Right cardiac atrium (tissue), 5 donors: ENCODE data around the gene REEP3. TPM values are rescaled to one million over a fixed set of nuclear protein-coding genes. Genes with fewer than 3 reads are reported as not detected.

Experiments
- ATAC-seq, 2 donors: fragments of 200-7000 bp; cut with Tn5 transposase; one replicate each; pipeline versions ENCODE4 v1.8.0 to v1.9.1; 2020; ENCODE audit warnings: moderate library complexity in 2 of 2, mild to moderate bottlenecking in 1 of 2
- DNase-seq, 3 donors: peaks; one replicate each; pipeline ENCODE4 v3.0.0-alpha.2; 2020
- H3K27ac ChIP-seq: one replicate; pipeline ENCODE4 v1.5.1; 2013; ENCODE audit warnings: mild to moderate bottlenecking, low read length, control low read depth, moderate library complexity
- H3K27me3 ChIP-seq: one replicate; pipeline ENCODE4 v1.6.1; 2013; ENCODE audit not compliant: control insufficient read depth, insufficient read depth
- H3K4me1 ChIP-seq: one replicate; pipeline ENCODE4 v1.6.1; 2013; ENCODE audit warnings: low read length; ENCODE audit not compliant: control insufficient read depth, insufficient read depth
- H3K4me3 ChIP-seq: one replicate; pipeline ENCODE4 v1.5.1; 2013; ENCODE audit warnings: low read length, control low read depth
- H3K9me3 ChIP-seq: one replicate; pipeline ENCODE4 v1.6.1; 2013; ENCODE audit warnings: low read length; ENCODE audit not compliant: control insufficient read depth
- WGBS: extraction: QIAGEN DNeasy Blood & Tissue Kit; methylation state at CpG from one replicate; pipeline ENCODE4 v1.1.7; 2013; 5-methylcytosine and 5-hydroxymethylcytosine counted together
- intact Hi-C, 4 donors: fragments of 100-400 bp; cut with DNase I; formaldehyde crosslinking; loops; one replicate each; pipeline versions ENCODE4 v1.11.0 to v1.14.0; 2022 to 2023
- polyA plus RNA-seq: library from polyadenylated mRNA; stranded (reverse); fragments of 200-250 nt; gene quantifications from one replicate; pipeline ENCODE4 v1.2.3, GENCODE V29; 2013
- total RNA-seq, 4 donors: library from RNA; stranded (reverse); fragmentation: NEBNext Ultra II Directional; extraction: Animal tissue kit (Norgen Biotek cat#: 25700); gene quantifications; one replicate each; pipeline ENCODE4 v1.2.1, GENCODE V29; 2021
- donor health status: healthy with polysubstance abuse.
- donor health status: DM: no; HTN: yes; CAD: no.
- donor health status: DM: no; HTN: no; CAD: no.
- donor health status: DM: no; HTN: yes; CAD: no; lungs with severe emphysema.
- donor health status: DM: yes; HTN: yes; CAD: no.

Gene REEP3
- total and polyA plus RNA-seq, 5 donors, result 11.9 to 29.7 (median 23.0) TPM

- intact Hi-C loops, result no loop called here
- no peaks in the 10 kb centered on the region for H3K27me3 ChIP-seq
- H3K4me3 ChIP-seq, result no peak overlapping the region
- H3K4me1 ChIP-seq, result peaks cover 3% of the 10 kb centered on the region
- H3K27ac ChIP-seq, result no peak overlapping the region
- 44% methylated on average over 4 of the region's 4 CpGs for WGBS
- ATAC-seq, result peak; percentile 37 to 42
- H3K9me3 ChIP-seq, result no peaks in the 10 kb centered on the region
- no peak for DNase-seq
These were observed 145.7 kb downstream of the REEP3 start for GRCh38 chr10:63666836-63667383.

GRCh38 chr10:63667596-63668480 is 146.6 kb downstream of the REEP3 start:
- Histone ChIP-seq H3K4me1 (peaks cover 10% of the 10 kb centered on the region), H3K27ac (no peak overlapping the region), H3K27me3 (no peaks in the 10 kb centered on the region), H3K4me3 (no peak overlapping the region), H3K9me3 (no peaks in the 10 kb centered on the region)
- ATAC-seq (no peak), DNase-seq (no peak)
- intact Hi-C loops, result no loop called here
- 94% methylated on average over 3 of the region's 3 CpGs for WGBS

GRCh38 chr10:63670291-63670898 is 149.2 kb downstream of the REEP3 start:
- no peaks in the 10 kb centered on the region for H3K27me3 ChIP-seq
- no peak overlapping the region for H3K4me3 ChIP-seq
- DNase-seq, result peak in 1 of 3 donors; percentile 35
- H3K27ac ChIP-seq, result peak overlapping the region; percentile 89
- peak; percentile 82 to 94 for ATAC-seq
- intact Hi-C loops, result no loop called here
- H3K9me3 ChIP-seq, result no peaks in the 10 kb centered on the region
- 40% methylated on average over 10 of the region's 10 CpGs for WGBS
- peaks cover 10% of the 10 kb centered on the region for H3K4me1 ChIP-seq

- Histone ChIP-seq H3K9me3 (no peaks in the 10 kb centered on the region), H3K27me3 (no peaks in the 10 kb centered on the region), H3K4me1 (peaks cover 8% of the 10 kb centered on the region), H3K4me3 (no peak overlapping the region), H3K27ac (peak overlapping the region; percentile 8)
- intact Hi-C loops, result no loop called here
- DNase-seq, result no peak
- WGBS, result 33% methylated on average over 2 of the region's 2 CpGs
- ATAC-seq, result peak in 1 of 2 donors; percentile 8
These were observed 150.2 kb downstream of the REEP3 start for GRCh38 chr10:63671317-63671937.

- Histone ChIP-seq H3K27me3 (no peaks in the 10 kb centered on the region), H3K27ac (peak overlapping the region; percentile 6), H3K4me1 (peaks cover 8% of the 10 kb centered on the region), H3K4me3 (no peak overlapping the region), H3K9me3 (no peaks in the 10 kb centered on the region)
- DNase-seq (no peak), ATAC-seq (no peak)
- 76% methylated on average over 3 of the region's 3 CpGs for WGBS
- intact Hi-C loops, result no loop called here
These were observed 151.3 kb downstream of the REEP3 start for GRCh38 chr10:63672491-63672890.

- Histone ChIP-seq H3K27me3 (no peaks in the 10 kb centered on the region), H3K4me3 (no peak overlapping the region), H3K9me3 (no peaks in the 10 kb centered on the region), H3K4me1 (peaks cover 8% of the 10 kb centered on the region), H3K27ac (peak overlapping the region; percentile 5)
- intact Hi-C loops, result no loop called here
- 70% methylated on average over 7 of the region's 7 CpGs for WGBS
- ATAC-seq (no peak), DNase-seq (no peak)
These were observed 152.0 kb downstream of the REEP3 start for GRCh38 chr10:63673246-63673645.

GRCh38 chr10:63673846-63674245 is 152.6 kb downstream of the REEP3 start:
- no peak for ATAC-seq
- peaks cover 8% of the 10 kb centered on the region for H3K4me1 ChIP-seq
- intact Hi-C loops, result no loop called here
- no peaks in the 10 kb centered on the region for H3K9me3 ChIP-seq
- H3K27ac ChIP-seq, result no peak overlapping the region
- DNase-seq, result no peak
- no peaks in the 10 kb centered on the region for H3K27me3 ChIP-seq
- no peak overlapping the region for H3K4me3 ChIP-seq

Other genes starting within 250 kb of the REEP3 start
- 10 to 100 TPM; 42.2 to 44.8 (median 43.8) TPM for gene JMJD1C, start 55.4 kb upstream of the REEP3 start, total RNA-seq
- 31.0 TPM for gene JMJD1C, start 55.4 kb upstream of the REEP3 start, polyA plus RNA-seq